ENCODE results near the gene AK1. TPM values are rescaled to one million over a fixed set of nuclear protein-coding genes. Genes with fewer than 3 reads are reported as not detected.
"Not testable (repeated sequence)": the region's sequence is repeated elsewhere in the genome, so short reads cannot be mapped to it uniquely, and the experiment has no call there.

AK1 gene
- total RNA-seq, 4 donors from 2014 or later: 29.9 to 65.1 (median 38.7) TPM

GRCh38 chr9:127872369-127873222 is 4.9 kb downstream of the AK1 start:
- H3K27me3 ChIP-seq: no peaks in the 10 kb centered on the region
- H3K27ac ChIP-seq: peak overlapping the region in 3 of 4 donors; percentile 38 to 93 (median 88)
- WGBS, 2 donors: 82 to 85% methylated on average over 14 to 20 of the region's 20 CpGs
- TF ChIP-seq CTCF (IDR thresholded peaks at IDR 0.05) (no peak), POLR2A (IDR thresholded peaks at IDR 0.05) (no peak), EP300 (IDR thresholded peaks at IDR 0.05) (no peak)
- peaks cover 0 to 49% (median 0%) of the 10 kb centered on the region in 3 donors for H3K36me3 ChIP-seq
- no peak overlapping the region for H3K4me3 ChIP-seq
- peaks cover 0 to 62% (median 38%) of the 10 kb centered on the region in 4 donors for H3K4me1 ChIP-seq
- no peak for DNase-seq (ENCODE audit: low spot score in 2 of 2)
- H3K9me3 ChIP-seq: no peaks in the 10 kb centered on the region

- H3K4me1 ChIP-seq: peaks cover 0 to 53% (median 33%) of the 10 kb centered on the region in 4 donors
- no peak for DNase-seq (ENCODE audit: low spot score in 2 of 2)
- 81 to 93% methylated on average over 9 of the region's 9 CpGs for WGBS, 2 donors
- no peaks in the 10 kb centered on the region for H3K27me3 ChIP-seq
- no peak for TF ChIP-seq CTCF (IDR thresholded peaks at IDR 0.05)
- no peak for TF ChIP-seq EP300 (IDR thresholded peaks at IDR 0.05)
- TF ChIP-seq POLR2A (IDR thresholded peaks at IDR 0.05): no peak
- no peaks in the 10 kb centered on the region for H3K9me3 ChIP-seq
- peaks cover 0 to 58% (median 0%) of the 10 kb centered on the region in 3 donors for H3K36me3 ChIP-seq
- no peak overlapping the region for H3K4me3 ChIP-seq
- H3K27ac ChIP-seq: no peak overlapping the region
Observed at GRCh38 chr9:127871531-127871930, 5.9 kb downstream of the AK1 start.

GRCh38 chr9:127870887-127871286 is 6.6 kb downstream of the AK1 start:
- H3K4me1 ChIP-seq: peaks cover 0 to 46% (median 27%) of the 10 kb centered on the region in 4 donors
- no peak overlapping the region for H3K4me3 ChIP-seq
- WGBS, 2 donors: 84 to 87% methylated on average over 12 of the region's 12 CpGs
- no peaks in the 10 kb centered on the region for H3K27me3 ChIP-seq
- DNase-seq (ENCODE audit: low spot score in 2 of 2): no peak
- no peak overlapping the region for H3K27ac ChIP-seq
- no peaks in the 10 kb centered on the region for H3K9me3 ChIP-seq
- TF ChIP-seq EP300 (IDR thresholded peaks at IDR 0.05) (no peak), CTCF (IDR thresholded peaks at IDR 0.05) (no peak), POLR2A (IDR thresholded peaks at IDR 0.05) (no peak)
- peaks cover 0 to 60% (median 0%) of the 10 kb centered on the region in 3 donors for H3K36me3 ChIP-seq

GRCh38 chr9:127870153-127870491 is 7.4 kb downstream of the AK1 start:
- peaks cover 0 to 60% (median 0%) of the 10 kb centered on the region in 3 donors for H3K36me3 ChIP-seq
- not testable (repeated sequence) for DNase-seq (ENCODE audit: low spot score in 2 of 2); H3K27ac ChIP-seq; H3K9me3 ChIP-seq; H3K27me3 ChIP-seq; H3K4me3 ChIP-seq
- 59 to 67% methylated on average over 9 of the region's 9 CpGs for WGBS, 2 donors
- peaks cover 0 to 39% (median 20%) of the 10 kb centered on the region in 4 donors for H3K4me1 ChIP-seq
- peak in 1 of 5 experiments; percentile 15 for TF ChIP-seq CTCF (IDR thresholded peaks at IDR 0.05)

Measured in tibial nerve (tissue), 4 donors.